ENCODE results near the gene OAF. TPM values are rescaled to one million over a fixed set of nuclear protein-coding genes. Genes with fewer than 3 reads are reported as not detected.
A peak's percentile ranks its signal among the peaks of the same experiment; 100 is the strongest.

Gene OAF
- total RNA-seq (2021; fragmentation: NEBNext Ultra II Directional; extraction: Animal tissue kit (Norgen Biotek cat#: 25700)), result 1.1 and 1.3 TPM in 2 replicates
- polyA plus RNA-seq (2011; rRNA removed), result 1.5 and 2.1 TPM in 2 replicates
- polyA plus RNA-seq (2011; cell fraction: cytosol; rRNA removed), result 1.2 TPM
- 1.2 TPM for polyA plus RNA-seq (2011; cell fraction: nucleus; rRNA removed)
- polyA plus RNA-seq (2012, experiment 1 of 2), result 0.60 to 1.0 TPM (median 0.64 TPM) in 4 replicates
- polyA plus RNA-seq (2012, experiment 2 of 2), result 0.62 TPM
- polyA plus RNA-seq (2013, experiment 1 of 2), result 0.85 TPM
- 0.72 TPM for polyA plus RNA-seq (2013, experiment 2 of 2)
- polyA minus RNA-seq (2011; rRNA and poly(A)+ RNA removed), result 0.46 and 0.50 TPM in 2 replicates
- polyA minus RNA-seq (2011; cell fraction: cytosol; rRNA and poly(A)+ RNA removed), result 0.73 TPM
- 0.80 TPM for polyA minus RNA-seq (2011; cell fraction: nucleus; rRNA and poly(A)+ RNA removed)
- long read RNA-seq, experiment 1, partial matches to known transcripts, result 1 of 2 reads
- long read RNA-seq, experiment 1, other reads (novel, unspliced or antisense), result 0 of 2 reads
- long read RNA-seq, experiment 2, result 0 reads

DNA sequence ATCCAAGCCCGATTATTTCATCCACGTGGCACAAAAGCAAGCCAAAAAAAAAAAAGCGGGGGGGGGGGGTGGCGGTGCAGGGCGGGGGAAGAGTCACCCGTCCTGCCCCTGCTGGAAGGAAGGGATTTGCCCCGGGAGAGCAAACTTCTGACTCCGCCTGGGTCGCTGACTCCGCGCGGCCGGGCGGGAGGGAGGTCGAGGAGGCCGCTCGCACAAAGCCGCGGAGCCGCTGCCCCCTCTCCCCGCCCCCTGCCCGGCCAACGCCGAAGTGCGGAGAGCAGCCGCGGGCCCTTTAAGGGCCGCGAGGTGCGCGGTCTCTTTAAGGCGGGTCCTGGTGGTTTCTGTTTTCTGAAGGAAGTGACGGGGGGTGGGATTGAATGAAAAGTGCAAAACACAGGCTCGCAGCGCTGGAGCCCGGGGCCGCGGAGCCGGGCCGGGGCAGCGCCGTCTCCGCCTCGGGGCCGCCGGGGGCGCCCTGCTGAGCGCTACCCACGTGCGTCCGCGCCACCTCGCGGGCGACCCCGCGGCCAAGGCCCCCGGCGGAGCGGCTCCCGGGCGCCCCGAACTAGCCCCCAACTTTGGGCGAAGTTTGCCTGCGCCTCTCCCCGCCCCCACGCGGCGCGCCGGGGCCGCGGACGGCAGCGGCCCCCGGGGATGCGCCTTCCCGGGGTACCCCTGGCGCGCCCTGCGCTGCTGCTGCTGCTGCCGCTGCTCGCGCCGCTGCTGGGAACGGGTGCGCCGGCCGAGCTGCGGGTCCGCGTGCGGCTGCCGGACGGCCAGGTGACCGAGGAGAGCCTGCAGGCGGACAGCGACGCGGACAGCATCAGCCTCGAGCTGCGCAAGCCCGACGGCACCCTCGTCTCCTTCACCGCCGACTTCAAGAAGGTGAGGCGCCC, at the start of gene OAF:
TSS of gene OAF (plus strand) at position 407 of the 896 bp plus-strand sequence. CDS start at position 655, 248 bp downstream.
- H3K4me2 ChIP-seq (ENCODE audit: insufficient read depth in 1 of 2, low read depth in 2 of 2, low read length in 2 of 2), result peak within 1 kb of the TSS; percentile 93 to 99
- 0 out of 2 replicates have a peak within 1 kb of the TSS, but pooled peaks have one; percentile 84 for H2AFZ ChIP-seq (ENCODE audit: low read length)
- no peak within 1 kb of the TSS for H4K5ac ChIP-seq (ENCODE audit: insufficient read length, low read depth, low read length)
- H3K14ac ChIP-seq (ENCODE audit: insufficient read length), result no peak within 1 kb of the TSS
- no peak within 1 kb of the TSS for H2BK20ac ChIP-seq (ENCODE audit: low read length)
- H3K23me2 ChIP-seq (ENCODE audit: low read depth, low read length), result peaks cover 6% of the 10 kb centered on the region
- FAIRE-seq (no peak), DNase-seq (ENCODE audit: low read depth in 1 of 2, low spot score in 2 of 2) (peak; percentile 58 to 85)
- no peak within 1 kb of the TSS for H2BK12ac ChIP-seq (ENCODE audit: low read depth, low read length)
- H3K4ac ChIP-seq (replicated peaks; ENCODE audit: insufficient read length, low read depth, low read length), result no peak within 1 kb of the TSS
- no peaks in the 10 kb centered on the region for H3K36me3 ChIP-seq (ENCODE audit: control insufficient read depth in 2 of 4, insufficient read depth in 4 of 4, low read length in 3 of 4)
- no peaks in the 10 kb centered on the region for H3K9me3 ChIP-seq (ENCODE audit: insufficient read depth in 2 of 2, low read depth in 1 of 2, low read length in 1 of 2)
- no peak within 1 kb of the TSS for H3K56ac ChIP-seq (replicated peaks; ENCODE audit: insufficient read length, low read depth, low read length)
- H3K4me3 ChIP-seq (ENCODE audit: extremely low read depth in 1 of 4, insufficient read depth in 2 of 4, low read depth in 3 of 4, low read length in 4 of 4), result peak within 1 kb of the TSS; percentile 43 to 68 (median 58)
- no peaks in the 10 kb centered on the region for H3K79me2 ChIP-seq (ENCODE audit: control insufficient read depth in 1 of 2, insufficient read depth in 2 of 2, low read length in 2 of 2)
- peak within 1 kb of the TSS; percentile 7; the same call in 1 of the 2 replicates for H4K8ac ChIP-seq (ENCODE audit: extremely low read depth, insufficient read depth, low read length)
- H4K91ac ChIP-seq (replicated peaks; ENCODE audit: insufficient read length, low read length), result no peak within 1 kb of the TSS
- peak within 1 kb of the TSS; percentile 78 for H3K18ac ChIP-seq (ENCODE audit: extremely low read depth, low read length)
- no peaks in the 10 kb centered on the region for H3K79me1 ChIP-seq (ENCODE audit: low read depth, low read length)
- no peak within 1 kb of the TSS for H2AK5ac ChIP-seq (ENCODE audit: low read depth, low read length)
- 1% methylated on average over 65 of the region's 108 CpGs; no CpG with 5 or more reads in 1 of the 2 experiments for WGBS, 2 experiments (ENCODE audit: extremely low coverage in 1 of 2, insufficient coverage in 1 of 2, insufficient read length in 1 of 2, insufficient replicate concordance in 2 of 2, low coverage in 1 of 2, low lambda C conversion rate in 2 of 2, missing lambda C conversion rate in 1 of 2)
- peaks cover 5 to 9% of the 10 kb centered on the region in 2 experiments for H4K20me1 ChIP-seq (replicated peaks in 1 of 2; ENCODE audit: control insufficient read depth in 1 of 2, insufficient read depth in 2 of 2, low read length in 2 of 2)
- H3K27me3 ChIP-seq (replicated peaks in 1 of 4; ENCODE audit: control insufficient read depth in 3 of 4, extremely low read depth in 1 of 4, insufficient read depth in 3 of 4, low read length in 3 of 4), result peaks cover 67 to 94% (median 87%) of the 10 kb centered on the region in 4 experiments
- peak within 1 kb of the TSS; percentile 52; the same call in 1 of the 2 replicates for H2BK5ac ChIP-seq (ENCODE audit: low read depth, low read length)
- CTCF ChIA-PET (ENCODE audit: partially characterized antibody), result interaction anchor here (1.8 to 26.2 kb wide), 7 partner anchors 12 to 40 kb away, joined by 4 to 394 read pairs (median 23); no protein-coding TSS in a partner anchor
- POLR2A ChIA-PET (ENCODE audit: partially characterized antibody), result no interaction called here
- H3K4me1 ChIP-seq (replicated peaks in 1 of 4; ENCODE audit: control insufficient read depth in 3 of 4, insufficient read depth in 4 of 4, low read length in 3 of 4), result peaks cover 4 to 12% (median 8%) of the 10 kb centered on the region in 4 experiments
- H2BK15ac ChIP-seq (ENCODE audit: low read length), result peak within 1 kb of the TSS; percentile 88; the same call in 1 of the 2 replicates
- peak within 1 kb of the TSS in 1 of 4 experiments; percentile 12; a peak in 1 of 7 replicates for H3K9ac ChIP-seq (replicated peaks in 1 of 4; ENCODE audit: extremely low read depth in 1 of 4, low read depth in 3 of 4, low read length in 3 of 4)
- H3K23ac ChIP-seq (ENCODE audit: insufficient read length), result no peak within 1 kb of the TSS
- H2BK120ac ChIP-seq (replicated peaks; ENCODE audit: low read depth, low read length), result no peak within 1 kb of the TSS
- no peak within 1 kb of the TSS for H3K27ac ChIP-seq (ENCODE audit: low read depth, low read length)
- TF ChIP-seq RBBP5 (IDR thresholded peaks at IDR 0.05; ENCODE audit: borderline replicate concordance, low read depth, low read length), result no peak
- no peak for TF ChIP-seq CEBPB (IDR thresholded peaks at IDR 0.05; ENCODE audit: low read depth, low read length)
- no peak for TF ChIP-seq POLR2A (IDR thresholded peaks at IDR 0.05; ENCODE audit: control extremely low read depth in 1 of 2, low read depth in 2 of 2, low read length in 2 of 2)
- TF ChIP-seq, protein P1, sequence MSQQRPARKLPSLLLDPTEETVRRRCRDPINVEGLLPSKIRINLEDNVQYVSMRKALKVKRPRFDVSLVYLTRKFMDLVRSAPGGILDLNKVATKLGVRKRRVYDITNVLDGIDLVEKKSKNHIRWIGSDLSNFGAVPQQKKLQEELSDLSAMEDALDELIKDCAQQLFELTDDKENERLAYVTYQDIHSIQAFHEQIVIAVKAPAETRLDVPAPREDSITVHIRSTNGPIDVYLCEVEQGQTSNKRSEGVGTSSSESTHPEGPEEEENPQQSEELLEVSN (IDR thresholded peaks at IDR 0.05), result peak; percentile 71
- 0 out of 2 replicates have a peak, but pooled peaks have one; percentile 56 for TF ChIP-seq GABPA (IDR thresholded peaks at IDR 0.05; ENCODE audit: borderline replicate concordance, insufficient read depth, low read length)
- TF ChIP-seq, protein P2, sequence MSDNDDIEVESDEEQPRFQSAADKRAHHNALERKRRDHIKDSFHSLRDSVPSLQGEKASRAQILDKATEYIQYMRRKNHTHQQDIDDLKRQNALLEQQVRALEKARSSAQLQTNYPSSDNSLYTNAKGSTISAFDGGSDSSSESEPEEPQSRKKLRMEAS (IDR thresholded peaks at IDR 0.05), result peak; percentile 81
- TF ChIP-seq SIN3A (conservative IDR thresholded peaks at IDR 0.05 in 1 of 2, IDR thresholded peaks at IDR 0.05 in 1 of 2; ENCODE audit: low read depth in 1 of 2, low read length in 2 of 2), result no peak

Data from H1 (cell line).